SK-N-SH treated with all-trans-retinoic acid at 6 μM for 48 hours (cell line): ENCODE results near the gene SLC39A13.

ENCODE experiments used
- BACH2 ChIP-seq: fragments of 250-450 bp; sonication (Bioruptor Pico); IDR thresholded peaks from 2 replicates; pipeline ENCODE4 v1.9.0; 2021; ENCODE audit warnings: mild to moderate bottlenecking, borderline replicate concordance
- CSDC2 ChIP-seq: fragments of 250-450 bp; sonication (Bioruptor Pico); IDR thresholded peaks from 2 replicates; pipeline ENCODE4 v1.5.0; 2020; ENCODE audit warnings: mild to moderate bottlenecking, moderate library complexity
- GLIS3 ChIP-seq: fragments of 250-450 bp; sonication (Bioruptor Pico); IDR thresholded peaks from 2 replicates; pipeline ENCODE4 v1.5.0; 2020; ENCODE audit warnings: mild to moderate bottlenecking, moderate library complexity
- OSR1 ChIP-seq: fragments of 250-450 bp; sonication (Bioruptor Pico); IDR thresholded peaks from 2 replicates; pipeline ENCODE4 v1.8.0; 2022; ENCODE audit warnings: moderate library complexity, mild to moderate bottlenecking, inconsistent platforms
- PPARA ChIP-seq: fragments of 250-450 bp; sonication (Bioruptor Pico); IDR thresholded peaks from 2 replicates; pipeline ENCODE4 v1.5.0; 2020; ENCODE audit warnings: mild to moderate bottlenecking, borderline replicate concordance
- ZFP3 ChIP-seq: fragments of 250-450 bp; sonication (Bioruptor Pico); IDR thresholded peaks from 2 replicates; pipeline ENCODE4 v1.5.0; 2020; ENCODE audit warnings: mild to moderate bottlenecking, moderate library complexity
- ZNF565 ChIP-seq: fragments of 450-650 bp; formaldehyde crosslinking; conservative IDR thresholded peaks from 2 replicates; pipeline ENCODE4 v1.5.0; 2020; ENCODE audit warnings: low read depth, mild to moderate bottlenecking, moderate library complexity
- ZNF70 ChIP-seq: fragments of 450-650 bp; formaldehyde crosslinking; IDR thresholded peaks from 2 replicates; pipeline ENCODE4 v1.5.0; 2020; ENCODE audit warnings: mild to moderate bottlenecking, moderate library complexity
- ZNF8 ChIP-seq: fragments of 450-650 bp; formaldehyde crosslinking; IDR thresholded peaks from 2 replicates; pipeline ENCODE4 v1.5.0; 2020; ENCODE audit warnings: mild to moderate bottlenecking, moderate library complexity
- TF ChIP-seq, protein P1 (sequence below): fragments of 250-450 bp; sonication (Bioruptor Pico); IDR thresholded peaks from 2 replicates; pipeline ENCODE4 v1.8.0; 2020; ENCODE audit warnings: mild to moderate bottlenecking, moderate library complexity, borderline replicate concordance
- TF ChIP-seq, protein P2 (sequence below): fragments of 250-450 bp; sonication (Bioruptor Pico); IDR thresholded peaks from 2 replicates; pipeline ENCODE4 v1.8.0; 2021; ENCODE audit warnings: low read depth, mild to moderate bottlenecking, moderate library complexity, borderline replicate concordance
- TF ChIP-seq, protein P3 (sequence below): fragments of 250-450 bp; sonication (Bioruptor Pico); IDR thresholded peaks from 2 replicates; pipeline ENCODE4 v1.5.1; 2021; ENCODE audit warnings: mild to moderate bottlenecking, moderate library complexity
- TF ChIP-seq, protein P4 (sequence below): fragments of 250-450 bp; sonication (Bioruptor Pico); IDR thresholded peaks from 2 replicates; pipeline ENCODE4 v1.5.1; 2020; ENCODE audit warnings: low read depth, mild to moderate bottlenecking, moderate library complexity

DNA sequence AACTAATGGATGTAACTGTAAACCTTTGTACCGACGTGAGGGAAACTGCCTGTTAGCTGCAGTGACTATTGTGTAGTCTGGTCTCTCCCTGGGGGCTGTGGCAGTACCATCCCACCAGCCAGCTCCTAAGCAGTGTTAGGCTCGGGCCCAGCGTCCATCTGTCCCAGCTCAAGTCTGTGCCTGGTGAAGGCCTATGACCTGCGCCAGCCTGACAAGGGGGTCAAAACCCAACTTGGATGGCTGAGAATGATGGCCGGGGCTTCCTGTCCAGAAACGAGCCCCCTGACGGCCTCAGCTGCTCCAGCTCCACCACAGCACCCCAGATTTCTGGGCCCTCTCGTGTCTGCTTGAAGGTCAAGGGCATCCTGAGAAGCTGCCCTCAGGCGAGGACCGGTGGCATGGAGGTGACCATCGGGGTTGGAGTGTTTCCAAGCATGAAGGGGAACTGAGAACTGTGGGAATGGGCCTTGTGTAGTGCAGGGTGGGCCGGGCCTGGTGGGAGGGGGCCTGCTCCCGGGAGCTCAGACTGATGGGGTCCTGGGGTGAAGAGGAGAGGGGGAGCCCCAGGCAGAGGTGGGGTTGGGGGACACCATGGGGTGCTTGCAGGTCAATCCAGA is 15.7 kb upstream of the SLC39A13 start:
- no peak for TF ChIP-seq CSDC2 (CRISPR knock-in tag)
- TF ChIP-seq, protein P1, sequence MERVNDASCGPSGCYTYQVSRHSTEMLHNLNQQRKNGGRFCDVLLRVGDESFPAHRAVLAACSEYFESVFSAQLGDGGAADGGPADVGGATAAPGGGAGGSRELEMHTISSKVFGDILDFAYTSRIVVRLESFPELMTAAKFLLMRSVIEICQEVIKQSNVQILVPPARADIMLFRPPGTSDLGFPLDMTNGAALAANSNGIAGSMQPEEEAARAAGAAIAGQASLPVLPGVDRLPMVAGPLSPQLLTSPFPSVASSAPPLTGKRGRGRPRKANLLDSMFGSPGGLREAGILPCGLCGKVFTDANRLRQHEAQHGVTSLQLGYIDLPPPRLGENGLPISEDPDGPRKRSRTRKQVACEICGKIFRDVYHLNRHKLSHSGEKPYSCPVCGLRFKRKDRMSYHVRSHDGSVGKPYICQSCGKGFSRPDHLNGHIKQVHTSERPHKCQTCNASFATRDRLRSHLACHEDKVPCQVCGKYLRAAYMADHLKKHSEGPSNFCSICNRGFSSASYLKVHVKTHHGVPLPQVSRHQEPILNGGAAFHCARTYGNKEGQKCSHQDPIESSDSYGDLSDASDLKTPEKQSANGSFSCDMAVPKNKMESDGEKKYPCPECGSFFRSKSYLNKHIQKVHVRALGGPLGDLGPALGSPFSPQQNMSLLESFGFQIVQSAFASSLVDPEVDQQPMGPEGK (CRISPR knock-in tag): no peak
- no peak for TF ChIP-seq BACH2 (CRISPR knock-in tag)
- no peak for TF ChIP-seq ZNF8 (CRISPR knock-in tag)
- no peak for TF ChIP-seq PPARA (CRISPR knock-in tag)
- TF ChIP-seq, protein P2, sequence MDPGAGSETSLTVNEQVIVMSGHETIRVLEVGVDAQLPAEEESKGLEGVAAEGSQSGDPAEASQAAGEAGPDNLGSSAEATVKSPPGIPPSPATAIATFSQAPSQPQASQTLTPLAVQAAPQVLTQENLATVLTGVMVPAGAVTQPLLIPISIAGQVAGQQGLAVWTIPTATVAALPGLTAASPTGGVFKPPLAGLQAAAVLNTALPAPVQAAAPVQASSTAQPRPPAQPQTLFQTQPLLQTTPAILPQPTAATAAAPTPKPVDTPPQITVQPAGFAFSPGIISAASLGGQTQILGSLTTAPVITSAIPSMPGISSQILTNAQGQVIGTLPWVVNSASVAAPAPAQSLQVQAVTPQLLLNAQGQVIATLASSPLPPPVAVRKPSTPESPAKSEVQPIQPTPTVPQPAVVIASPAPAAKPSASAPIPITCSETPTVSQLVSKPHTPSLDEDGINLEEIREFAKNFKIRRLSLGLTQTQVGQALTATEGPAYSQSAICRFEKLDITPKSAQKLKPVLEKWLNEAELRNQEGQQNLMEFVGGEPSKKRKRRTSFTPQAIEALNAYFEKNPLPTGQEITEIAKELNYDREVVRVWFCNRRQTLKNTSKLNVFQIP (CRISPR knock-in tag): no peak
- TF ChIP-seq GLIS3: no peak
- TF ChIP-seq, protein P3, sequence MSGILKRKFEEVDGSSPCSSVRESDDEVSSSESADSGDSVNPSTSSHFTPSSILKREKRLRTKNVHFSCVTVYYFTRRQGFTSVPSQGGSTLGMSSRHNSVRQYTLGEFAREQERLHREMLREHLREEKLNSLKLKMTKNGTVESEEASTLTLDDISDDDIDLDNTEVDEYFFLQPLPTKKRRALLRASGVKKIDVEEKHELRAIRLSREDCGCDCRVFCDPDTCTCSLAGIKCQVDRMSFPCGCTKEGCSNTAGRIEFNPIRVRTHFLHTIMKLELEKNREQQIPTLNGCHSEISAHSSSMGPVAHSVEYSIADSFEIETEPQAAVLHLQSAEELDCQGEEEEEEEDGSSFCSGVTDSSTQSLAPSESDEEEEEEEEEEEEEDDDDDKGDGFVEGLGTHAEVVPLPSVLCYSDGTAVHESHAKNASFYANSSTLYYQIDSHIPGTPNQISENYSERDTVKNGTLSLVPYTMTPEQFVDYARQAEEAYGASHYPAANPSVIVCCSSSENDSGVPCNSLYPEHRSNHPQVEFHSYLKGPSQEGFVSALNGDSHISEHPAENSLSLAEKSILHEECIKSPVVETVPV (CRISPR knock-in tag): no peak
- no peak for TF ChIP-seq OSR1 (CRISPR knock-in tag)
- TF ChIP-seq ZFP3 (CRISPR knock-in tag): no peak
- no peak for TF ChIP-seq ZNF565 (CRISPR knock-in tag)
- TF ChIP-seq, protein P4, sequence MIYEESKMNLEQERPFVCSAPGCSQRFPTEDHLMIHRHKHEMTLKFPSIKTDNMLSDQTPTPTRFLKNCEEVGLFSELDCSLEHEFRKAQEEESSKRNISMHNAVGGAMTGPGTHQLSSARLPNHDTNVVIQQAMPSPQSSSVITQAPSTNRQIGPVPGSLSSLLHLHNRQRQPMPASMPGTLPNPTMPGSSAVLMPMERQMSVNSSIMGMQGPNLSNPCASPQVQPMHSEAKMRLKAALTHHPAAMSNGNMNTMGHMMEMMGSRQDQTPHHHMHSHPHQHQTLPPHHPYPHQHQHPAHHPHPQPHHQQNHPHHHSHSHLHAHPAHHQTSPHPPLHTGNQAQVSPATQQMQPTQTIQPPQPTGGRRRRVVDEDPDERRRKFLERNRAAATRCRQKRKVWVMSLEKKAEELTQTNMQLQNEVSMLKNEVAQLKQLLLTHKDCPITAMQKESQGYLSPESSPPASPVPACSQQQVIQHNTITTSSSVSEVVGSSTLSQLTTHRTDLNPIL: no peak
- TF ChIP-seq ZNF70 (CRISPR knock-in tag): no peak
